Measurements from ENCODE around the gene LARP4B.

DNA sequence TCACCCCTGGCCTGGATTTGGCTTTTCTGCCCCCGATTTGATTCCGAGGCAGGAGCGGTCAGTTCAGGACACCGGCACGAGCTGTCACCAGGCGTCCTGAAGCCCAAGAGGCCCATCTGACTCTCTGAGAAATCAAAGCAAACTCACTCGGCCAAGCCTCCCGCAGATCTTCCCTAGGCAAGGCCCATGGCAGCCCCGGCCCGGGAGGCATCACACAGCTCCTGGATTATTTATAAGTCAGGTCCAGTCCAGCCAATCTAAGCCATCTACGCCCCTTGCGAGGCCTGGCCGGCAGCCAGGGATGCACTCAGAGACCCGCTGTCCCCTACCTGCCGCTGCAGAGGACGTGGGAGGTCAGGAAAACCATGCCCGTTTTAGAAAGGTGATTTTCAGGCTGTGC is 154.7 kb downstream of the LARP4B start:
- TF ChIP-seq CTCF (IDR thresholded peaks at IDR 0.05; ENCODE audit: low read length) (no peak), EZH2 (optimal IDR thresholded peaks at IDR 0.05; ENCODE audit: low read depth, low read length) (no peak), EZH2phosphoT487 (IDR thresholded peaks at IDR 0.05; ENCODE audit: low read length) (no peak)

All from MM.1S (cell line).